ENCODE data around the gene FBXO45. TPM values are rescaled to one million over a fixed set of nuclear protein-coding genes. Genes with fewer than 3 reads are reported as not detected.
A peak's percentile ranks its signal among the peaks of the same experiment; 100 is the strongest.

FBXO45 gene
- total and polyA plus RNA-seq, 9 of the 15 experiments (the other 6 are each of a cell fraction or from before 2014, with no cell fraction given): 15.2 to 52.8 (median 37.0) TPM

DNA sequence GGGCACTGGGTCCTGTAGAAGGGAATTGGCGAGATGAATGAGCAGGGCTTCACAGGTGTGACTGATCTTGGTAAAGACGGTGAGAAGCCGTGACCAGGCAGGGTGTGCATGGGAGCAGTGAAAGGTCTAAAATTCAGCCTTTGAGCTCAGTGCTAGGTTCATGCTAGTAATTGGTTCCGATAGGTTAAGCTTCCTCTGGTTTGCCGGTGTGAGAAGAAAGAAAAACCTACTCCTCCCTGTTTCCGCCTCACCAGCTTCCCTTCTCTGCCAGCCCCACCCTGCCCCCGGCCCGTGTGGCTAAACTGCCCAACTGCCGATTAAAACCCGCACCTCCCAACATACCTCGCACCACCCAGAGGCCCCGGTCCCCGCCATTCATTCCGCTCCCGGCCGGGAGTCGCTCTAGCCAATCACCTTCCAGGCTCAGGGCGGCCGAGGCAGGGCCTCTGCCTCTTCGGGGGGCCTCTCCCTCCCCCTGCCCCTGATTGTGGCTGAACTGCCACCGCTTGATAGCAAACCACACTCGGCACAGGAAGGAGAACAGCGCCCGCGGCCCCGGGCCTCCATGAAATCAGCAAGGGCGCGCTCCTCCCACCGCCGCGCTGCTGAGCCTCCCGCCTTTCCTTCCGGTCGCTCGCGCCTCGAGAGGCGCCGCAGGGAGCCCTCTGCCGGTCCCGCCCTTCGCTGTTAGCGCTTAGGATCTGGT lies 63.7 kb downstream of the FBXO45 start (continued):
- TF ChIP-seq, protein P1, sequence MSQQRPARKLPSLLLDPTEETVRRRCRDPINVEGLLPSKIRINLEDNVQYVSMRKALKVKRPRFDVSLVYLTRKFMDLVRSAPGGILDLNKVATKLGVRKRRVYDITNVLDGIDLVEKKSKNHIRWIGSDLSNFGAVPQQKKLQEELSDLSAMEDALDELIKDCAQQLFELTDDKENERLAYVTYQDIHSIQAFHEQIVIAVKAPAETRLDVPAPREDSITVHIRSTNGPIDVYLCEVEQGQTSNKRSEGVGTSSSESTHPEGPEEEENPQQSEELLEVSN (IDR thresholded peaks at IDR 0.05; ENCODE audit: borderline replicate concordance in 1 of 2, extremely low read depth in 1 of 2, insufficient read depth in 1 of 2, insufficient read length in 1 of 2, low read depth in 1 of 2, low read length in 1 of 2, poor library complexity in 1 of 2, severe bottlenecking in 1 of 2): peak; percentile 89 to 97
- TF ChIP-seq TCF3 (CRISPR knock-in tag; IDR thresholded peaks at IDR 0.05) (peak; percentile 87), ATF1 (CRISPR knock-in tag; IDR thresholded peaks at IDR 0.05) (no peak), ATF1 (tag; IDR thresholded peaks at IDR 0.05) (peak; percentile 68), ZNF175 (CRISPR knock-in tag; IDR thresholded peaks at IDR 0.05; ENCODE audit: low read depth) (peak; percentile 45; the same call in 1 of the 2 replicates), POLR2A (conservative IDR thresholded peaks at IDR 0.05) (peak; percentile 88), NFE2 (IDR thresholded peaks at IDR 0.05; ENCODE audit: low read depth) (no peak), ZNF143 (CRISPR knock-in tag; IDR thresholded peaks at IDR 0.05) (no peak), SIRT6 (IDR thresholded peaks at IDR 0.05; ENCODE audit: low read depth, low read length) (no peak), CSDE1 (IDR thresholded peaks at IDR 0.05) (peak in 1 of 2 experiments; percentile 47; a peak in 1 of 4 replicates), FOXK1 (CRISPR knock-in tag; IDR thresholded peaks at IDR 0.05; ENCODE audit: borderline replicate concordance) (no peak), ZNF354B (CRISPR knock-in tag; IDR thresholded peaks at IDR 0.05) (no peak), ZNF124 (CRISPR knock-in tag; IDR thresholded peaks at IDR 0.05) (no peak), SMARCB1 (IDR thresholded peaks at IDR 0.05; ENCODE audit: insufficient read length, low read depth) (no peak), EP400 (IDR thresholded peaks at IDR 0.05) (peak; percentile 83), SOX6 (IDR thresholded peaks at IDR 0.05) (no peak; the same call in 1 of the 2 replicates), ELF1 (tag; IDR thresholded peaks at IDR 0.05) (peak; percentile 86)
- TF ChIP-seq, protein P2, sequence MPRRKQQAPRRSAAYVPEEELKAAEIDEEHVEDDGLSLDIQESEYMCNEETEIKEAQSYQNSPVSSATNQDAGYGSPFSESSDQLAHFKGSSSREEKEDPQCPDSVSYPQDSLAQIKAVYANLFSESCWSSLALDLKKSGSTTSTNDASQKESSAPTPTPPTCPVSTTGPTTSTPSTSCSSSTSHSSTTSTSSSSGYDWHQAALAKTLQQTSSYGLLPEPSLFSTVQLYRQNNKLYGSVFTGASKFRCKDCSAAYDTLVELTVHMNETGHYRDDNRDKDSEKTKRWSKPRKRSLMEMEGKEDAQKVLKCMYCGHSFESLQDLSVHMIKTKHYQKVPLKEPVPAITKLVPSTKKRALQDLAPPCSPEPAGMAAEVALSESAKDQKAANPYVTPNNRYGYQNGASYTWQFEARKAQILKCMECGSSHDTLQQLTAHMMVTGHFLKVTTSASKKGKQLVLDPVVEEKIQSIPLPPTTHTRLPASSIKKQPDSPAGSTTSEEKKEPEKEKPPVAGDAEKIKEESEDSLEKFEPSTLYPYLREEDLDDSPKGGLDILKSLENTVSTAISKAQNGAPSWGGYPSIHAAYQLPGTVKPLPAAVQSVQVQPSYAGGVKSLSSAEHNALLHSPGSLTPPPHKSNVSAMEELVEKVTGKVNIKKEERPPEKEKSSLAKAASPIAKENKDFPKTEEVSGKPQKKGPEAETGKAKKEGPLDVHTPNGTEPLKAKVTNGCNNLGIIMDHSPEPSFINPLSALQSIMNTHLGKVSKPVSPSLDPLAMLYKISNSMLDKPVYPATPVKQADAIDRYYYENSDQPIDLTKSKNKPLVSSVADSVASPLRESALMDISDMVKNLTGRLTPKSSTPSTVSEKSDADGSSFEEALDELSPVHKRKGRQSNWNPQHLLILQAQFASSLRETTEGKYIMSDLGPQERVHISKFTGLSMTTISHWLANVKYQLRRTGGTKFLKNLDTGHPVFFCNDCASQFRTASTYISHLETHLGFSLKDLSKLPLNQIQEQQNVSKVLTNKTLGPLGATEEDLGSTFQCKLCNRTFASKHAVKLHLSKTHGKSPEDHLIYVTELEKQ (CRISPR knock-in tag; IDR thresholded peaks at IDR 0.05): no peak
- TF ChIP-seq, protein P3, sequence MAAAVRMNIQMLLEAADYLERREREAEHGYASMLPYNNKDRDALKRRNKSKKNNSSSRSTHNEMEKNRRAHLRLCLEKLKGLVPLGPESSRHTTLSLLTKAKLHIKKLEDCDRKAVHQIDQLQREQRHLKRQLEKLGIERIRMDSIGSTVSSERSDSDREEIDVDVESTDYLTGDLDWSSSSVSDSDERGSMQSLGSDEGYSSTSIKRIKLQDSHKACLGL (CRISPR knock-in tag; IDR thresholded peaks at IDR 0.05; ENCODE audit: borderline replicate concordance, poor library complexity, severe bottlenecking): no peak
- TF ChIP-seq, protein P4, sequence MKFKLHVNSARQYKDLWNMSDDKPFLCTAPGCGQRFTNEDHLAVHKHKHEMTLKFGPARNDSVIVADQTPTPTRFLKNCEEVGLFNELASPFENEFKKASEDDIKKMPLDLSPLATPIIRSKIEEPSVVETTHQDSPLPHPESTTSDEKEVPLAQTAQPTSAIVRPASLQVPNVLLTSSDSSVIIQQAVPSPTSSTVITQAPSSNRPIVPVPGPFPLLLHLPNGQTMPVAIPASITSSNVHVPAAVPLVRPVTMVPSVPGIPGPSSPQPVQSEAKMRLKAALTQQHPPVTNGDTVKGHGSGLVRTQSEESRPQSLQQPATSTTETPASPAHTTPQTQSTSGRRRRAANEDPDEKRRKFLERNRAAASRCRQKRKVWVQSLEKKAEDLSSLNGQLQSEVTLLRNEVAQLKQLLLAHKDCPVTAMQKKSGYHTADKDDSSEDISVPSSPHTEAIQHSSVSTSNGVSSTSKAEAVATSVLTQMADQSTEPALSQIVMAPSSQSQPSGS (CRISPR knock-in tag; IDR thresholded peaks at IDR 0.05): no peak
- TF ChIP-seq, protein P5, sequence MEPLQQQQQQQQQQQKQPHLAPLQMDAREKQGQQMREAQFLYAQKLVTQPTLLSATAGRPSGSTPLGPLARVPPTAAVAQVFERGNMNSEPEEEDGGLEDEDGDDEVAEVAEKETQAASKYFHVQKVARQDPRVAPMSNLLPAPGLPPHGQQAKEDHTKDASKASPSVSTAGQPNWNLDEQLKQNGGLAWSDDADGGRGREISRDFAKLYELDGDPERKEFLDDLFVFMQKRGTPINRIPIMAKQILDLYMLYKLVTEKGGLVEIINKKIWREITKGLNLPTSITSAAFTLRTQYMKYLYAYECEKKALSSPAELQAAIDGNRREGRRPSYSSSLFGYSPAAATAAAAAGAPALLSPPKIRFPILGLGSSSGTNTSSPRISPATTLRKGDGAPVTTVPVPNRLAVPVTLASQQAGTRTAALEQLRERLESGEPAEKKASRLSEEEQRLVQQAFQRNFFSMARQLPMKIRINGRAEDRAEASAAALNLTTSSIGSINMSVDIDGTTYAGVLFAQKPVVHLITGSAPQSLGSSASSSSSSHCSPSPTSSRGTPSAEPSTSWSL (CRISPR knock-in tag; IDR thresholded peaks at IDR 0.05; ENCODE audit: borderline replicate concordance): no peak
